GM19455 (cell line): ENCODE data around the gene NPHP4.

Experiments used
- ATAC-seq: cut with Tn5 transposase; IDR thresholded peaks from one replicate; pipeline ENCODE4 v1.9.1; 2021; ENCODE audit not compliant: unreplicated experiment

Gene NPHP4

GRCh38 chr1:6004412-6005123 is 12.3 kb upstream of the NPHP4 start:
- ATAC-seq = no peak

- no peak for ATAC-seq
These were observed 11.6 kb upstream of the NPHP4 start for GRCh38 chr1:6003568-6004411.

GRCh38 chr1:6002714-6003501 is 10.7 kb upstream of the NPHP4 start:
- ATAC-seq = no peak

- no peak for ATAC-seq
These were observed 9.9 kb upstream of the NPHP4 start for GRCh38 chr1:6001992-6002576.

DNA sequence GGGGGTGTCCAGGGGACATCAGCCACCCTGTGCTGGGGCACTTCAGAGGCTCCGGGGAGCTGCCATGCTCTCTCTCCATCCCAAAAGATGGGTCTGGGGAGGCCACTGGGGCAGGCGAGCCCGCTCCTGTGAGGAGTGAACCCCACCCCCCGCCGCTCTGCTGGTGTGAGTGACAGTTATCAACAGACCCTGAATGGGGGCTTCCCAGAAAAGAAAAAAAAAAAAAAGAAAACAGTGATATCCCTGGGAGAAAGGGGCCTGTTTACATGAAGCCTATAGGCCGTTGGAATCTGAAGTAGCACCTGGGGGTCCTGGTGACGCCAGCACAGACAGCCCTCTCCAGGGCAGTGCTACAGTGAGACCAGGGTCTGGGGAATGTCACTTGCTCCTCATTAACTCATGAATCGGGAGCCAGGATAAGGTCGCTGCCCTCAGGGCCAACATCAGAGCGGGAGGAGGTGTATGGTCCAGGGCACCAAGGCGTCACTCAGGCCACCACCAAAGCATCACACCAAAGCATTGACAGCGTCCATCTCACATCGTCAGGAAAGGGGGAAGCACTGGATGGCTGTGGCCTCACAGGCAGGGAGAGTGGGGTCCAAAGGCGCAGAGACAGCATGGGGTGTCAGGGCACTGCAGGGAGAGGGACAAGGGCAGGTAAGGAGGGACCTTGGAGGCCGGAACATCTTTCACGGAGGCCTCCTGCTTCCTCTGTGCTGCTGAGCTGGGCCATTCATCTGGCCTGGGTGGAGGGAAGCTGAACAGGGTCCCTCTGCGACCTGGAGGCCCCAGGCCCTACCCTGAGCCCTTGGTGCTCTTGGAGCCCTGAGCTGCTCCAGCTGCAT is 8.4 kb upstream of the NPHP4 start:
- ATAC-seq = no peak

- ATAC-seq = no peak
These were observed 7.7 kb upstream of the NPHP4 start for GRCh38 chr1:5999711-6000443.

DNA sequence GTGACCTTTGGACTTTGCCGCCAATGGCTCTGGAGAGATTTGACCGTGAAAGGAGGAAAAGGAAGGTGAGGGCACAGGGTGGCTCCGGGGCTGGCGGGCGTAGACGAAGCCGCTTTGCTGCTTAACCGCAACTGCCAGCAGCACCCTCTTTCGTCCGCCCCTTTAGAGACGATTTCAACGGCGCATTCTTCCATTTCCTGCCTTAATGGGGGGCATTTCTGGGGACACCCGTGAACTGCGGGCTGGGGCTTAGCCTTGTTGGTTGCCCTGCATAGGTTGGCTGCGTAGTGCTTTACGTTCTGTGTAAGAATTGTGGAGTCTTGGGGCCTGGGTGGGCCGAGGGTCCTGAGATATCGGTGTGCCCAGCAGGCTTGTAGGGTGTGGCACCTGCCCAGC is 6.7 kb upstream of the NPHP4 start:
- ATAC-seq = no peak

- ATAC-seq = no peak
These were observed 6.1 kb upstream of the NPHP4 start for GRCh38 chr1:5998051-5998905.

- ATAC-seq = no peak
These were observed 5.1 kb upstream of the NPHP4 start for GRCh38 chr1:5997316-5997715.

DNA sequence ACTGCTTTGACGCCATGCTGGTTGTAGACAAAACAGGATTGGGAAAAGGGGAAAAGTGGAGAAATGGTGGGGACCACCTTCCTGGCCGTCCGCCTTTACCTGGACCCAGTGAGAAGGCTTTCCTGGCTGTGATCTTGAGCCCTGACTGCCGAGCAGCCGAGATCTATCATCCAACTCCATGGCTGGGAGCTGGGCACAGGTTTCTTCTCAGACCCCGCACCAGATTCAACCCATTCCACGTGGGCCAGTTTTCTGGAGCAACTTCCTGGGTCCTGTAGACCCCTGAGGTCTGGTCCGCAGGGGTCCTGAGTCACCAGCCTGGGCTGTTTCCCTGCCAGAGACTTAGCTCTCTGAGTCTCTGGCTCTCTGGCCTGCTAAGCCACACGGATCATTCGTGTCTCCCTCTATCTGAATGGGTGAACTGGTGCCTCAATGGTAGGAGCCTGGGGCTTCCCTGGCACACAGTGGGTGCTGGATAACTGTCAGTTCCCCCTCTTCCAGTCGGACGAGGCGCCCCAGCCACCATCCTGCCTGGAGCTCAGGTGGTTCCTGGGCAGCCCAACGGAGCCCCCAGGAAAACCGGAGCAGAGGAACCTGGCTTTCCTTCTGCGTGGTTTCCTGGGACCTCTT is 4.5 kb upstream of the NPHP4 start:
- no peak for ATAC-seq

- ATAC-seq = no peak
These were observed 3.8 kb upstream of the NPHP4 start for GRCh38 chr1:5995871-5996630.

DNA sequence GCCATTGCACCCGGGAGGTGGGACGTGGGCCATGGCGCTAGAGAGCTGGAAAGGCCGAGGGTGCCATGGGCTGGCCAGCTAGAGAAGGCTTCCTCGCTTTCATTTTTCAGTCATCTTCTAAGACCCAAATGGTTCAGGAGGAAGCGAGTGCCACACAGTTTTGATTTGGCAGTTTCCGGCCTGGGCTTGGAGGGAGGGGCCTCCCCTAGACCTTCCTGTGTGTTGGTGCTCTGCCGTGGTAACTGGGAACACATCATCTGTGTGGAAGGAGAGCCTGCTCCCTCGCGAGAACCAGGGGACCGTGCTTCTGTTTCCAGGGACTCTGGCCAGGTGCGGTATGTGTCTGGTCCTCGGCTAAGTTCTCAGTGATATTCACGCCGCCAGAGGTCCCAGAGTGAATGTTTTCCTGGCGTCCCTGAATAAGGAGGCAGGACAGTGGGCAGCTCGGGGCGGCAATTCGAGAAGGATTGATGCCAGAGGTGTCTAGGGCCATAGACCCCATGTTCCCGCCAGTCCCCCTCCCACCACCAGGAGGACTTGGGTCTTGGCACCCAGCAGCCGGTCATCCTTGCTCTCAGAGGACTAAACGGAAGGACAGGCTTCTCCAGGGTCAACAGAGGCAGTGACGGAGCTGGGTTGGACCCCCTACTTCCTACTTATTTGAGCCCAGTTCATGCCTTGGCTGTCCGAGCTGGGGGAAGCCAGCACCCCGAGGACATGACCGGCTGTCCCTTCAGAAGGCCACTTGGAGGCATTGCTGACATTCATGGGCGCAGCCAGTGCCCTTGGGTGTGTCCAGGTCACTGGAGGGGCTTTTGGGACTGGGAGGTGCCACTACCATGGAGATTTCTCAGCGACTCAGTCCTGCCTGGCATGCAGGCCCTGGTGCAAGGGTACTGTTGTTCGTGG is 2.7 kb upstream of the NPHP4 start:
- no peak for ATAC-seq

GRCh38 chr1:5993556-5994491 is 1.6 kb upstream of the NPHP4 start:
- no peak for ATAC-seq

GRCh38 chr1:5992814-5993555 is 760 bp upstream of the NPHP4 start:
- ATAC-seq = no peak
